ENCODE data around the gene CCDC50. TPM values are rescaled to one million over a fixed set of nuclear protein-coding genes. Genes with fewer than 3 reads are reported as not detected.
A peak's percentile ranks its signal among the peaks of the same experiment; 100 is the strongest.

The CCDC50 gene
- total RNA-seq, 1 experiment from 2014 or later: 77.2 TPM

DNA sequence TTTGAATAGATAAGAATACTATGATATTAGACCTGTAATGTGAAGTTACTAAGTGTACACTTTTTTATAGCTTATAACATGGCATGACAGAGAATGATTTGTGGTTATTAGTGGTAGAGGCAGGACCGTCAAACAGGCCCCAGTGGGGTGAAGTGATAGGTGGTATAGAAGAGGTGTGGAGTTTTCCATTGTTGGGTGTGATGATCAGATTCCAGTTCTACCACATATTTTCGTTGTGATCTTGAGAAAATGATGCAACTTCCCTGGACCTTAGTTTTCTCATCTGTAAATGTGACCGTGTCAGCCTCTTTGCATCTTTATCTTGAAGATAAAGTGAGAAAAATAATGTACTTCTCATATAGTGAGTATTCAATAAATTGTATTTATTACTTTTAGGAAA lies 31.4 kb downstream of the CCDC50 start:
- no peak for TF ChIP-seq EZH2 (IDR thresholded peaks at IDR 0.05; ENCODE audit: borderline replicate concordance, low read depth, low read length, poor library complexity, severe bottlenecking)
- TF ChIP-seq CTCF (conservative IDR thresholded peaks at IDR 0.05; ENCODE audit: low read depth, low read length): no peak
- Histone ChIP-seq H3K36me3 (ENCODE audit: insufficient read depth, low read length, poor library complexity, severe bottlenecking) (peaks cover 23% of the 10 kb centered on the region), H3K4me3 (ENCODE audit: low read depth, low read length, poor library complexity, severe bottlenecking) (no peak overlapping the region), H3K4me1 (ENCODE audit: insufficient read depth, low read length, poor library complexity, severe bottlenecking) (peaks cover 39% of the 10 kb centered on the region), H3K9me3 (ENCODE audit: low read depth, low read length, poor library complexity, severe bottlenecking) (no peaks in the 10 kb centered on the region), H3K27me3 (replicated peaks; ENCODE audit: insufficient read depth, low read depth, low read length, poor library complexity) (no peaks in the 10 kb centered on the region), H3K27ac (ENCODE audit: low read depth, low read length, poor library complexity, severe bottlenecking) (no peak overlapping the region)
- no peak for DNase-seq (ENCODE audit: low spot score)
- ChIA-PET POLR2A (ENCODE audit: low non-redundant PET) (no interaction called here), CTCF (no interaction called here)
- no TSS peak for BruUV-seq (replicated peaks)
- intact Hi-C loops (cut with micrococcal nuclease; ENCODE audit: unreplicated experiment): no loop called here

DNA sequence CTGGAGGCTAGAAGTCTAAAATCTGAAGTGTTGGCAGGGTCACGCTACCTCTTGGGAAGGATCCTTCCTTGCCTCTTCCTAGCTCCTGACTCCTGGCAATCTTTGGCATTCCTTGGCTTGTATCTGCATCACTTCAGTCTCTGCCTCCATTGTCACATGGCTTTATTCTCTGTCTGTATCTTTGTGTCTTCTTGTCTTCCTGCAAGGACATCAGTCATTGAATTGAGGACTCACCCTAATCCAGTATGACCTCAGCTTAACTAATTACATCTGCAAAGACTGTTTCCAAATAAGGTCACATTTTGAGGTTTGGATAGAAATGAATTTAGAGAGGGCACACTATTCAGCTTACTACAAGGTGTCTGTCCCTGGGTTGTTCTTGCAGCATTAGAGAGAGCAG lies 32.3 kb downstream of the CCDC50 start:
- no peak for TF ChIP-seq CTCF (conservative IDR thresholded peaks at IDR 0.05; ENCODE audit: low read depth, low read length)
- TF ChIP-seq EZH2 (IDR thresholded peaks at IDR 0.05; ENCODE audit: borderline replicate concordance, low read depth, low read length, poor library complexity, severe bottlenecking): no peak
- peaks cover 36% of the 10 kb centered on the region for H3K4me1 ChIP-seq (ENCODE audit: insufficient read depth, low read length, poor library complexity, severe bottlenecking)
- DNase-seq (ENCODE audit: low spot score): peak; percentile 67
- no TSS peak for BruUV-seq (replicated peaks)
- H3K4me3 ChIP-seq (ENCODE audit: low read depth, low read length, poor library complexity, severe bottlenecking): no peak overlapping the region
- peaks cover 23% of the 10 kb centered on the region for H3K36me3 ChIP-seq (ENCODE audit: insufficient read depth, low read length, poor library complexity, severe bottlenecking)
- H3K27me3 ChIP-seq (replicated peaks; ENCODE audit: insufficient read depth, low read depth, low read length, poor library complexity): no peaks in the 10 kb centered on the region
- H3K9me3 ChIP-seq (ENCODE audit: low read depth, low read length, poor library complexity, severe bottlenecking): no peaks in the 10 kb centered on the region
- ChIA-PET CTCF (no interaction called here), POLR2A (ENCODE audit: low non-redundant PET) (no interaction called here)
- H3K27ac ChIP-seq (ENCODE audit: low read depth, low read length, poor library complexity, severe bottlenecking): peak overlapping the region; percentile 3
- intact Hi-C loops (cut with micrococcal nuclease; ENCODE audit: unreplicated experiment): no loop called here

DNA sequence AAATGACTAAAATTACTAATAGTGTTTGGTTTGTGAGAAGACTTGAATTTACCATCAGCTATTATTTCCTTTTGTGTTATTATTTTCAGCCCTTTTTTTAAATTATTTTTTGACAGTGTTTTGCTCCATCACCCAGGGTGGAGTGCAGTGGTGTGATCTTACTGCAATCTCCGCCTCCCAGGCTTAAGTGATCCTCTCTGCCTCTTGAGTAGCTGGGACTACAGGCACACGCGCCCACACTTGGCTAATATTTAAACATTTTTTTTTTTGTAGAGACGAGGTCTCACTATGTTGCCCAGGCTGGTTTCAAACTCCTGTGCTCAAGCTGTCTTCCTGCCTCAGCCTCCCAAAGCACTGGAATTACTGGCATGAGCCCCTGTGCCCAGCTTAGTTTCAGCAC lies 32.8 kb downstream of the CCDC50 start:
- ChIA-PET CTCF (no interaction called here), POLR2A (ENCODE audit: low non-redundant PET) (no interaction called here)
- intact Hi-C loops (cut with micrococcal nuclease; ENCODE audit: unreplicated experiment): no loop called here
- no peak for DNase-seq (ENCODE audit: low spot score)
- no TSS peak for BruUV-seq (replicated peaks)
- H3K27me3 ChIP-seq (replicated peaks; ENCODE audit: insufficient read depth, low read depth, low read length, poor library complexity): no peaks in the 10 kb centered on the region
- H3K4me3 ChIP-seq (ENCODE audit: low read depth, low read length, poor library complexity, severe bottlenecking): no peak overlapping the region
- TF ChIP-seq EZH2 (IDR thresholded peaks at IDR 0.05; ENCODE audit: borderline replicate concordance, low read depth, low read length, poor library complexity, severe bottlenecking) (no peak), CTCF (conservative IDR thresholded peaks at IDR 0.05; ENCODE audit: low read depth, low read length) (no peak)
- no peaks in the 10 kb centered on the region for H3K9me3 ChIP-seq (ENCODE audit: low read depth, low read length, poor library complexity, severe bottlenecking)
- H3K36me3 ChIP-seq (ENCODE audit: insufficient read depth, low read length, poor library complexity, severe bottlenecking): peaks cover 23% of the 10 kb centered on the region
- H3K4me1 ChIP-seq (ENCODE audit: insufficient read depth, low read length, poor library complexity, severe bottlenecking): peaks cover 39% of the 10 kb centered on the region
- H3K27ac ChIP-seq (ENCODE audit: low read depth, low read length, poor library complexity, severe bottlenecking): peak overlapping the region; percentile 16
